SH-SY5Y (cell line): Measurements from ENCODE around the gene DLEU7.

ENCODE experiments used
- GATA2 ChIP-seq: IDR thresholded peaks from 2 replicates; pipeline ENCODE4 v1.6.1; 2011; ENCODE audit warnings: mild to moderate bottlenecking, low read depth, low read length
- GATA3 ChIP-seq: IDR thresholded peaks from 2 replicates; pipeline ENCODE4 v1.6.1; 2011; ENCODE audit warnings: low read depth, mild to moderate bottlenecking, low read length, moderate library complexity

Gene DLEU7

GRCh38 chr13:50829226-50829625, 14.3 kb downstream of the DLEU7 start:
- TF ChIP-seq GATA2: no peak
- no peak for TF ChIP-seq GATA3

GRCh38 chr13:50826035-50826434, 17.5 kb downstream of the DLEU7 start:
- TF ChIP-seq GATA3 (no peak), GATA2 (no peak)

- TF ChIP-seq GATA2 (no peak), GATA3 (no peak)
These were observed 31.2 kb downstream of the DLEU7 start for GRCh38 chr13:50812242-50812641.

GRCh38 chr13:50810998-50811397, 32.5 kb downstream of the DLEU7 start:
- no peak for TF ChIP-seq GATA2
- TF ChIP-seq GATA3: no peak

- TF ChIP-seq GATA2 (no peak), GATA3 (no peak)
These were observed 33.0 kb downstream of the DLEU7 start for GRCh38 chr13:50810468-50810867.

GRCh38 chr13:50809133-50810090, 34.1 kb downstream of the DLEU7 start:
- TF ChIP-seq GATA3 (no peak), GATA2 (no peak)

GRCh38 chr13:50805805-50806204, 37.7 kb downstream of the DLEU7 start:
- no peak for TF ChIP-seq GATA2
- TF ChIP-seq GATA3: no peak

GRCh38 chr13:50801087-50801931, 42.2 kb downstream of the DLEU7 start:
- TF ChIP-seq GATA3: no peak
- no peak for TF ChIP-seq GATA2

- TF ChIP-seq GATA2 (no peak), GATA3 (no peak)
These were observed 43.3 kb downstream of the DLEU7 start for GRCh38 chr13:50800091-50800739.

GRCh38 chr13:50798923-50799322, 44.6 kb downstream of the DLEU7 start:
- TF ChIP-seq GATA3 (no peak), GATA2 (no peak)

GRCh38 chr13:50797091-50797490, 46.4 kb downstream of the DLEU7 start:
- TF ChIP-seq GATA3 (no peak), GATA2 (no peak)

GRCh38 chr13:50796463-50796862, 47.0 kb downstream of the DLEU7 start:
- no peak for TF ChIP-seq GATA2
- no peak for TF ChIP-seq GATA3

- TF ChIP-seq GATA3: no peak
- TF ChIP-seq GATA2: no peak
These were observed 49.3 kb downstream of the DLEU7 start for GRCh38 chr13:50794226-50794625.

GRCh38 chr13:50793026-50793425, 50.5 kb downstream of the DLEU7 start:
- TF ChIP-seq GATA2 (no peak), GATA3 (no peak)
